Vagina (tissue), 2 donors: ENCODE measurements around the gene DUSP15. TPM values are rescaled to one million over a fixed set of nuclear protein-coding genes. Genes with fewer than 3 reads are reported as not detected.
"Not testable (repeated sequence)": the region's sequence is repeated elsewhere in the genome, so short reads cannot be mapped to it uniquely, and the experiment has no call there.

Experiments used
- DNase-seq, 2 donors: peaks; one replicate each; pipeline ENCODE4 v3.0.0-alpha.2; 2017; ENCODE audit errors: extremely low spot score in 2 of 2
- H3K27ac ChIP-seq: fragments of 200-600 bp; sonication (generic); one replicate; pipeline ENCODE4 v1.5.1; 2019
- H3K27me3 ChIP-seq: fragments of 200-600 bp; sonication (generic); one replicate; pipeline ENCODE4 v1.5.1; 2019
- H3K36me3 ChIP-seq, 2 donors: fragments of 200-600 bp; sonication (generic); one replicate each; pipeline ENCODE4 v1.5.1; 2017 to 2019
- H3K4me1 ChIP-seq: fragments of 200-600 bp; sonication (generic); one replicate; pipeline ENCODE4 v1.5.1; 2019
- H3K4me3 ChIP-seq, 2 donors: fragments of 200-600 bp; sonication (generic); 1 replicate in 1 of 2; 2 replicates in 1 of 2; pipeline ENCODE4 v1.5.1; 2016 to 2019
- H3K9me3 ChIP-seq: fragments of 200-600 bp; sonication (generic); one replicate; pipeline ENCODE4 v1.5.1; 2019
- CTCF ChIP-seq, 3 experiments: fragments of 450-650 bp in 2 of 3; fragments of 200-600 bp in 1 of 3; sonication (generic) in 1 of 3; IDR thresholded peaks; one replicate each; pipeline ENCODE4 v1.5.1; 2017 to 2019; ENCODE audit warnings: antibody characterized with exemption in 3 of 3, mild to moderate bottlenecking in 2 of 3, moderate library complexity in 2 of 3
- POLR2A ChIP-seq, 2 donors: fragments of 450-650 bp; IDR thresholded peaks; one replicate each; pipeline ENCODE4 v1.6.1; 2017; ENCODE audit warnings: antibody characterized with exemption in 2 of 2, mild to moderate bottlenecking in 2 of 2, moderate library complexity in 2 of 2
- POLR2AphosphoS5 ChIP-seq, 2 donors: sonication (generic); formaldehyde crosslinking; IDR thresholded peaks; one replicate each; pipeline ENCODE4 v1.9.0; 2017; ENCODE audit warnings: antibody characterized with exemption in 2 of 2, mild to moderate bottlenecking in 2 of 2, low read depth in 1 of 2; ENCODE audit not compliant: insufficient read depth in 1 of 2
- intact Hi-C: fragments of 100-400 bp; cut with DNase I; formaldehyde crosslinking; loops from one replicate; pipeline ENCODE4 v1.15.1; 2023
- total RNA-seq: library from RNA; depleted of rRNA; stranded (reverse); fragments of >200 nt; gene quantifications from one replicate; pipeline ENCODE4 v1.2.3, GENCODE V29; 2016

Gene DUSP15
- total RNA-seq, 1 donor from 2014 or later: 2.5 TPM

GRCh38 chr20:31816221-31816620, 54.1 kb downstream of the DUSP15 start:
- no peaks in the 10 kb centered on the region for H3K27me3 ChIP-seq
- TF ChIP-seq POLR2AphosphoS5 (IDR thresholded peaks at IDR 0.05; ENCODE audit: insufficient read depth in 1 of 2, low read depth in 1 of 2) (no peak), CTCF (IDR thresholded peaks at IDR 0.05) (no peak), POLR2A (IDR thresholded peaks at IDR 0.05) (no peak)
- no peak overlapping the region for H3K27ac ChIP-seq
- intact Hi-C loops: no loop called here
- no peak overlapping the region for H3K4me3 ChIP-seq
- no peaks in the 10 kb centered on the region for H3K36me3 ChIP-seq
- H3K9me3 ChIP-seq: no peaks in the 10 kb centered on the region
- no peaks in the 10 kb centered on the region for H3K4me1 ChIP-seq
- no peak for DNase-seq

- Histone ChIP-seq H3K27ac (no peak overlapping the region), H3K4me1 (no peaks in the 10 kb centered on the region), H3K4me3 (no peak overlapping the region), H3K27me3 (no peaks in the 10 kb centered on the region), H3K36me3 (no peaks in the 10 kb centered on the region), H3K9me3 (no peaks in the 10 kb centered on the region)
- no peak for DNase-seq
- TF ChIP-seq POLR2AphosphoS5 (IDR thresholded peaks at IDR 0.05; ENCODE audit: insufficient read depth in 1 of 2, low read depth in 1 of 2) (no peak), CTCF (IDR thresholded peaks at IDR 0.05) (no peak), POLR2A (IDR thresholded peaks at IDR 0.05) (no peak)
- intact Hi-C loops: no loop called here
Observed at GRCh38 chr20:31815408-31816188, 54.7 kb downstream of the DUSP15 start.

- H3K27ac ChIP-seq, H3K9me3 ChIP-seq, H3K27me3 ChIP-seq, H3K36me3 ChIP-seq, intact Hi-C loops, H3K4me1 ChIP-seq, DNase-seq, H3K4me3 ChIP-seq: not testable (repeated sequence)
Observed at GRCh38 chr20:31814142-31814541, 56.2 kb downstream of the DUSP15 start.

- Histone ChIP-seq H3K4me1 (no peaks in the 10 kb centered on the region), H3K9me3 (no peaks in the 10 kb centered on the region), H3K4me3 (no peak overlapping the region), H3K27me3 (no peaks in the 10 kb centered on the region), H3K36me3 (no peaks in the 10 kb centered on the region), H3K27ac (no peak overlapping the region)
- TF ChIP-seq POLR2AphosphoS5 (IDR thresholded peaks at IDR 0.05; ENCODE audit: insufficient read depth in 1 of 2, low read depth in 1 of 2) (no peak), POLR2A (IDR thresholded peaks at IDR 0.05) (no peak), CTCF (IDR thresholded peaks at IDR 0.05) (no peak)
- intact Hi-C loops: no loop called here
- DNase-seq: no peak
Observed at GRCh38 chr20:31813611-31814010, 56.7 kb downstream of the DUSP15 start.

- Histone ChIP-seq H3K27ac (no peak overlapping the region), H3K4me3 (no peak overlapping the region), H3K9me3 (no peaks in the 10 kb centered on the region), H3K27me3 (no peaks in the 10 kb centered on the region), H3K4me1 (no peaks in the 10 kb centered on the region), H3K36me3 (no peaks in the 10 kb centered on the region)
- TF ChIP-seq POLR2A (IDR thresholded peaks at IDR 0.05) (no peak), CTCF (IDR thresholded peaks at IDR 0.05) (no peak), POLR2AphosphoS5 (IDR thresholded peaks at IDR 0.05; ENCODE audit: insufficient read depth in 1 of 2, low read depth in 1 of 2) (no peak)
- no peak for DNase-seq
- intact Hi-C loops: no loop called here
Observed at GRCh38 chr20:31811796-31812728, 58.3 kb downstream of the DUSP15 start.
